HG03159 (cell line): Measurements from ENCODE around the gene EXOC6B.

Experiments used
- ATAC-seq: cut with Tn5 transposase; IDR thresholded peaks from one replicate; pipeline ENCODE4 v1.9.1; 2021; ENCODE audit warnings: mild to moderate bottlenecking, moderate library complexity; ENCODE audit not compliant: unreplicated experiment

EXOC6B gene

GRCh38 chr2:72825257-72826155, at the start of gene EXOC6B:
Gene EXOC6B (minus strand): TSS chr2:72826033.
- ATAC-seq = peak; percentile 80

DNA sequence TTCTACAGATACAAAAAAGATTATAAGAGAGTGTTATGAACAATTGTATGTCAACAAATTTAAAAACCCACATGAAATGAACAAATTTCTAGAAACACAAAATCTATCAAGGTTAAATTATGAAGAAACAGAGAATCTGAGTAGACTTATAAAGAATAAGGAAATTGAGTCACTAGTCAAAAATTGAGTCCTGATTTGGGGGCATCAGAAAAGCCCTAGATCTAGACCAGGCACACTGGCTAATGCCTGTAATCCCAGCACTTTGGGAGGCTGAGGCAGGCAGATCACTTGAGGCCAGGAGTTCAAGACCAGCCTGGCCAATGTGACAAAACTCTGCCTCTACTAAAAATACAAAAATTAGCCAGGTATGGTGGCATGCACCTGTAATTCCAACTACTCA, 46.0 kb upstream of the EXOC6B start:
- no peak for ATAC-seq

DNA sequence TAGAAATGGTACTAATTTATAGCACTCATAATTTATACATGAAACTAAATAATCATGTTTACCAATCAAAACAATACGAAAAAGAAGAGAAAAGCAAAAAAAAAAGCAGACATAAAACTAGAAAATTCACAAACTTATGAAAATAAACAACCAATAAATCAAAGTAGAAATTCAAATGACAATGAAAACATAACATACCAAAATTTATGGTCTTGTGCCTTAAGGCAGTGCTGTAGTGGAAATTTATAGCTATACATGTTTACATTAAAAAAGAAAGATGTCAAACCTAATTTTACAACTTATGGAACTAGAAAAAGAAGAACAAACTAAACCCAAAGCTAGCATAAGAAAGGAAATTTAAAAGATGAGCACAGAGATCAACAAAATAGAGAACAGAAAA, 45.2 kb upstream of the EXOC6B start:
- ATAC-seq = no peak

GRCh38 chr2:72864500-72864899, 38.7 kb upstream of the EXOC6B start:
- peak; percentile 72 for ATAC-seq

- ATAC-seq = no peak
Observed at GRCh38 chr2:72863046-72863445, 37.2 kb upstream of the EXOC6B start.

- peak; percentile 88 for ATAC-seq
Observed at GRCh38 chr2:72862239-72862988, 36.6 kb upstream of the EXOC6B start.

- ATAC-seq = peak; percentile 54
Observed at GRCh38 chr2:72859831-72860262, 34.0 kb upstream of the EXOC6B start.

- ATAC-seq = no peak
Observed at GRCh38 chr2:72851333-72851732, 25.5 kb upstream of the EXOC6B start.

DNA sequence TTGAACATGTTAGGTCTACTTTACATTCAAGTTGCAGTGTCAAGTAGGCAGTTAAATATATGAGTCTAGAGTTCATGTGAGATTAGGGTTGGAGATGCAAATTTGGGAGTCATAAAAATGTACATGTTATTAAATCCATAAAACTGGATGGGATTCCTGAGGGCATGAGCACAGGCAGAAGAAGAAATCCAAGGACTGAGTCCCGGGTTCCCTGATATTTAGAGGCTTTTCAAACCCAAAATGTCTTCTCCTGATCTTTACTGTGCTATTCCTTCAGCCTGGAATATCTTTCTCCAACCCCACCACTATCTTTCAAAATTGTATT, 23.3 kb upstream of the EXOC6B start:
- no peak for ATAC-seq

GRCh38 chr2:72848436-72849137, 22.8 kb upstream of the EXOC6B start:
- ATAC-seq = no peak

GRCh38 chr2:72847534-72848315, 21.9 kb upstream of the EXOC6B start:
- ATAC-seq = no peak

DNA sequence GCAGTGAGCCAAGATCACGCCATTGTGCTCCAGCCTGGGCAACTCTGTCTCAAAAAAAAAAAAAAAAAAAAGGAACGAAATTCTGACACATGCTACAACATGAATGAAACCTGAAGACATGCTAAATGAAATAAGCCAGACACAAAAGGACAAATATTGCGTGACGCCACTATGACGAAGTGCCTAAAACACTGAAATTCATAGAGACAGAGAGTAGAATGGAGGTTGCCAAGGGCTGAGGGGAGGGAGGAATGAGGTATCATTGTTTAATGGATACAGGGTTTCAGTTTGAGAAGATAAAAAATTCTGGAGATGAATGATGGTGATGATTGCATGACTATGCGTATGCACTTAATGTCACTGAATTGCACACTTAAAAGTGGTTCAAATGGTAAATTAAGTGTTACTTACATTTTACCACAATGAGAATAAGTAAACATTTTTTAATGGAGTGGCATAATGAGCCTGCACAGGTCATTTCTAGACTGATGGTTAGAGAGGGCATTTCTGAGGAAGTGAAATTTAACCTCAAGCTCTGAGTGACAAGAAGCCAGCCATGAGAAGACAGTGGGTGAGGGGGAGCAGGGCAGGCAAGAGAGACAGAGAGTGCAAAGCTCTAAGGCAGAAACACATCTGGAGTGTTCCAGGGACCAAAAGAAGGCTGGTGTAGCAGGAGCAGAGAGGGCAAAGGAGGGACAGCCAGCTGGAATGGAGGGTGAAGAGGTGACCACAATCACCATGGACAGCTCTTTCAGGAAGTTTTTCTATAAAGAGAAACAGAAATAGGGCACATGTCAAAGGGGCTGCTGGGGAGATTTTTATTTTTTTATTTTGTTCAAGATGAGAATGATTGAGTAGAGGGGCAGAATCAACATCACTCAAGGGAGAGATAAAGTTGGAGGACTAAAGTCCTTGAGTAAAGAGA, 20.6 kb upstream of the EXOC6B start:
- ATAC-seq = peak; percentile 94

DNA sequence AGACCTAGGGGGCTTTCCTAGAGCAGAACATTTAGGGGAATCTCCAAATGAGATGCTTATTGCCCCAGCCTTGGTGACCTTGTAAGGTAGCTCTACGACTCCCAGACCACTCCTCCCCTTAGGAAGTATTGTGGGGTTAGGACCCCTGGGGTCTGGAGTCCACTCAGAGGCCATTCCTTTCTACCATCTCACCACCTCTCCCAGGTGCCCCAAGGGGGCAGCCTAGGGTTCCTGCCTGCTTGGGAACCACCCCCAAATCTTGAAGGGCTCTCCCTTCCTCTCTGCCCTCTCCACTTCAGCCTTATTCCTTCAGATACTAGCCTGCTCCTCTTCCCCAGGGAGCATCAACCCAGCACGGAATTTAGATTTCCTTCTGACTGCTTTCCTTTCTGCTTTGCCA, 17.5 kb upstream of the EXOC6B start:
- ATAC-seq = no peak

GRCh38 chr2:72841462-72842125, 15.8 kb upstream of the EXOC6B start:
- no peak for ATAC-seq

DNA sequence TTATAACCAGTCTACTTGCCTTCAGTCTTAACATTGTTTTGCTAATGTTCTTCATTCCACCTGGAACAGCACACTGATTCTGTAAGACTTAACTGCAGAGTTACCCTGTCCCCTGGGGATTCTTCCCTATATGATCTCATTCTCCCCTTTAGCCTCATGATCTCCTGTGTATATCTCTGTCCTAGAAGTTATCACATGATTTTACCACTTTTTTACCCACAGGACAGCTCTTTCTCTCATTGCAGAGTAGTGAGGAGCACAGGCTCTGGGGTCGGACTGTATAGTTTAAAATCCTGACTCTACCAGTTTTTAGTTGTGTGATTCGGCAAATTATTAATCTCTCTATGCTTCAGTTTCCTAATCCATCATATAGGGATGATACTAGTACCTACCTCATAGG, 14.2 kb upstream of the EXOC6B start:
- ATAC-seq = no peak

GRCh38 chr2:72837171-72837570, 11.3 kb upstream of the EXOC6B start:
- no peak for ATAC-seq

DNA sequence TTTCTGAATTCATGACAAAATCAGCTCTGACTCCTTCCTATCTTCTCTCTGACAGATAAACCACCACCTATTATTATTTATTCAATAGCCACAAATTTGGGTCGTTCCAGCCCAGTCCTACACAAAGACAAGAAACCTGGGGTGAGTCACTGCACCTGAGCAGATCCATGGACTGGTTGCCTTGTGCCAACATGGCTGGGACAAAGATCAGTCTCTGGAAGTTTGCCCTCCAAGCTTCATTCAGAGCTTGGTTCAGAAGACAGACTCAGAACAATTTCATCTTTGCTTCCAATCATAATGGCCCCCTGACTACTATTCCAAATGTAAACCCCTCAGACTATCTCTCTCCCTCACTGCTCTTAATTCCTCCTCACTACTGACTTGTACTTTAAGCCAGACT, 9.6 kb upstream of the EXOC6B start:
- ATAC-seq = no peak

DNA sequence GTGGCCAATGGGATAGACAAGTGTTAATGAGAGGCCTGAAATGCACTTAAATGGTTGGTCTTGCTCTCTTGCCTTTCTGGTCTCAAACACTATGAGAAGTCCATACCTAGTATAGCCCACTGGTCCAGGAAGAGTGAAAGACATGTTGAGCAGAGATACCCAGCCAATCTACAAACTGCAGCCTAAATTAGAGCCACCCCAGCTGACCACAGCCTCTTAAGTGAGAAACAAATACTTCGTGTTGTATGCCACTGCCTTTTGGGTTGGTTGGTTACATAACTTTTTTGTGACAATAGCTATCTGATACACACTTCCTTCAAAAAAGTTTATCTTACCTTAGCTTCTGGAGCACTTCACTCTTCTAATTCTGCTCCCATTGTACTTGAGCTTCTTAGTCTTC, 8.8 kb upstream of the EXOC6B start:
- ATAC-seq = no peak

GRCh38 chr2:72833084-72833714, 7.4 kb upstream of the EXOC6B start:
- no peak for ATAC-seq
